Thoracic aorta (tissue), 2 donors: ENCODE results near the gene MEIS3. TPM values are rescaled to one million over a fixed set of nuclear protein-coding genes. Genes with fewer than 3 reads are reported as not detected.
"Not testable (repeated sequence)": the region's sequence is repeated elsewhere in the genome, so short reads cannot be mapped to it uniquely, and the experiment has no call there.

Source experiments
- ATAC-seq: fragments of 150-250 bp; one replicate; pipeline ENCODE4 v1.8.0; 2017; ENCODE audit warnings: low read depth; ENCODE audit not compliant: insufficient number of reproducible peaks, low FRiP score
- DNase-seq: peaks from one replicate; pipeline ENCODE4 v3.0.0-alpha.2; 2020; ENCODE audit warnings: low spot score
- H3K27ac ChIP-seq, 2 donors: fragments of 200-600 bp; sonication (generic); 1 replicate in 1 of 2; 2 replicates in 1 of 2; pipeline ENCODE4 v1.5.1; 2016; ENCODE audit warnings: mild to moderate bottlenecking in 2 of 2, moderate library complexity in 2 of 2
- H3K27me3 ChIP-seq: fragments of 200-600 bp; sonication (generic); replicated peaks from 2 replicates; pipeline ENCODE4 v1.6.0; 2016; ENCODE audit warnings: mild to moderate bottlenecking; ENCODE audit not compliant: insufficient read depth
- H3K36me3 ChIP-seq: fragments of 200-600 bp; sonication (generic); one replicate; pipeline ENCODE4 v1.5.1; 2016
- H3K4me1 ChIP-seq, 2 donors: fragments of 200-600 bp; sonication (generic); 1 replicate in 1 of 2; 2 replicates in 1 of 2; pipeline versions ENCODE4 v1.5.1 to v1.6.0; 2016; ENCODE audit warnings: low read depth in 2 of 2, mild to moderate bottlenecking in 1 of 2; ENCODE audit not compliant: control insufficient read depth in 1 of 2
- H3K4me3 ChIP-seq: fragments of 200-600 bp; sonication (generic); 2 replicates; pipeline ENCODE4 v1.5.1; 2016; ENCODE audit warnings: mild to moderate bottlenecking
- H3K9me3 ChIP-seq: fragments of 200-600 bp; sonication (generic); 2 replicates; pipeline ENCODE4 v1.5.1; 2016
- total RNA-seq, 2 donors: library from RNA; depleted of rRNA; stranded (reverse); fragments of >200 nt; gene quantifications; one replicate each; pipeline versions ENCODE4 v1.1.0 to v1.2.3, GENCODE V29; 2016
- TF ChIP-seq, protein P1 (sequence below): fragments of 200-600 bp; sonication (generic); IDR thresholded peaks from one replicate; pipeline ENCODE4 v1.5.1; 2019; ENCODE audit warnings: antibody characterized with exemption

MEIS3 gene
- total RNA-seq, 2 donors from 2014 or later: 6.4 to 11.5 TPM

DNA sequence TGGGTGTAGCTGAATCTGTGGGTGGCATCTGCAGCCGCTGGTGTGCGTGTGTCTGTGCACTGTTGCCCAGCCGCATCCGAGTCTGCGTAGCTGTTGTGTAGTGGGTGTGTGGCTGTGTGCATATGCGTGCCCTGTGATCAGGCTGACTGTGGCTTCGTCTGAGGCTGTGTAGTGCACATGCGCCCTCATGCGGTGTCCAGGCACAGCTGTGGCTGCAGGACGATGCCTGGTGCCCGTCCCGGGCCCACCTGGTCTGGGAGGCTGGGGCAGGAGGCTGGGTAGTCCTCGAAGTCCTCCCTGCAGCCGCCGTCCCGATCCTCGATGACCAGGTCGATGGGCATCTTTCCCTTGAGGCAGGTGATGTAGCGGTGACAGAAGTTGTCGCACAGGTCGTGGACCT, 4.9 kb downstream of the MEIS3 start:
- no peak overlapping the region for H3K4me3 ChIP-seq
- DNase-seq: no peak
- no peaks in the 10 kb centered on the region for H3K4me1 ChIP-seq
- H3K36me3 ChIP-seq: no peaks in the 10 kb centered on the region
- peaks cover 1% of the 10 kb centered on the region for H3K27me3 ChIP-seq
- TF ChIP-seq, protein P1, sequence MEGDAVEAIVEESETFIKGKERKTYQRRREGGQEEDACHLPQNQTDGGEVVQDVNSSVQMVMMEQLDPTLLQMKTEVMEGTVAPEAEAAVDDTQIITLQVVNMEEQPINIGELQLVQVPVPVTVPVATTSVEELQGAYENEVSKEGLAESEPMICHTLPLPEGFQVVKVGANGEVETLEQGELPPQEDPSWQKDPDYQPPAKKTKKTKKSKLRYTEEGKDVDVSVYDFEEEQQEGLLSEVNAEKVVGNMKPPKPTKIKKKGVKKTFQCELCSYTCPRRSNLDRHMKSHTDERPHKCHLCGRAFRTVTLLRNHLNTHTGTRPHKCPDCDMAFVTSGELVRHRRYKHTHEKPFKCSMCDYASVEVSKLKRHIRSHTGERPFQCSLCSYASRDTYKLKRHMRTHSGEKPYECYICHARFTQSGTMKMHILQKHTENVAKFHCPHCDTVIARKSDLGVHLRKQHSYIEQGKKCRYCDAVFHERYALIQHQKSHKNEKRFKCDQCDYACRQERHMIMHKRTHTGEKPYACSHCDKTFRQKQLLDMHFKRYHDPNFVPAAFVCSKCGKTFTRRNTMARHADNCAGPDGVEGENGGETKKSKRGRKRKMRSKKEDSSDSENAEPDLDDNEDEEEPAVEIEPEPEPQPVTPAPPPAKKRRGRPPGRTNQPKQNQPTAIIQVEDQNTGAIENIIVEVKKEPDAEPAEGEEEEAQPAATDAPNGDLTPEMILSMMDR: no peak
- no peaks in the 10 kb centered on the region for H3K9me3 ChIP-seq
- no peak for ATAC-seq
- H3K27ac ChIP-seq: no peak overlapping the region

DNA sequence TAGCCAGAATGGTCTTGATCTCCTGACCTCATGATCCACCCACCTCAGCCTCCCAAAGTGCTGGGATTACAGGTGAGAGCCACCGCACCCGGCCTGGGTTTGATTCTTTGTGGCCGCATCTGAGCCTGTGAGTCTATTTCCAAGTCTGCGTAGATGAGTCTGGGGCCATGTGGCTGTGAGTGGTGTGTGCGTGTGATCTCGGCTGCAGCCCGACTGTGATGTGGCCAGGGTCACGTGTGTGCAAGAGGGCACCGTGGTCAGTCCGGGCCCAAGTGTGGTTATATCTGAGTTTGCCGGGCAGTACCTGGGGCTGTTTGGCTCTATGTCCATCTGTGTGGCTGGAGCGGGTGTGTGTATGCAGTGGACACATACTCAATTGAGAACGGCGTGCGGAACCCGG, 5.4 kb downstream of the MEIS3 start:
- DNase-seq (no peak), ATAC-seq (no peak)
- TF ChIP-seq, protein P1: no peak
- Histone ChIP-seq H3K4me3 (no peak overlapping the region), H3K27ac (no peak overlapping the region), H3K9me3 (no peaks in the 10 kb centered on the region), H3K36me3 (no peaks in the 10 kb centered on the region), H3K27me3 (no peaks in the 10 kb centered on the region), H3K4me1 (no peaks in the 10 kb centered on the region)

DNA sequence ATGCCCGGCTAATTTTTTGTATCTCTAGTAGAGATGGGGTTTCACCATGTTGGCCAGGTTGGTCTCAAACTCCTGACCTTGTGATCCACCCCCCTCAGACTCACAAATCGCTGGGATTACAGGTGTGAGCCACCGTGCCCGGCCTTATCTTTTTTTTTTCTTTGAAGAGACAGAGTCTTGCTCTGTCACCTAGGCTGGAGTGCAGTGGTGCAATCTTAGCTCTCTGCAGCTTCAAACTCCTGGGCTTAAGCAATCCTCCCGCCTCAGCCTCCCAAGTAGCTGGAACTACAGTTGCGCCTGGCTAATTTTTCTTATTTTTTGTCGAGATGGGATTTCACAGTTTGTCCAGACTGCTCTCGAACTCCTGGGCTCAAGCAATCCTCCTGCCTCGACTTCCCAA, 7.6 kb downstream of the MEIS3 start:
- H3K36me3 ChIP-seq, H3K4me1 ChIP-seq, H3K27ac ChIP-seq, H3K4me3 ChIP-seq, DNase-seq, ATAC-seq, H3K27me3 ChIP-seq, H3K9me3 ChIP-seq: not testable (repeated sequence)

DNA sequence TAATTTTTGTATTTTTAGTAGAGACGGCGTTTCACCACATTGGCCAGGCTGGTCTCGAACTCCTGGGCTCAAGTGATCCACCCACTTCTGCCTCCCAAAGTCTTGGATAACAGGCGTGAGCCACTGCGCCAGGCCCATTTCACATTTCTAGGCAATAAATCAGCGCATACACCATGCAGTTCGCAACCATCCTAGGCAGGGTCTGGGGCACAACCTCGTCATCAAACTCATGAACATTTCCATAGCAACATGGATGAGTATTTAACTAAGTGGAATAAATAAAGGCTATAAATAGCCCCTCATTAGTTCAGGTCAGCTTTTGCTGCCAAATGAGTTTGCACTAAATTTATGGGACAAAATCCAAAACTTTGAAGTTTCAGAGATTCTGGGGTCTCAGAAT, 8.2 kb downstream of the MEIS3 start:
- H3K27ac ChIP-seq: no peak overlapping the region
- H3K9me3 ChIP-seq: no peaks in the 10 kb centered on the region
- no peaks in the 10 kb centered on the region for H3K27me3 ChIP-seq
- TF ChIP-seq, protein P1: no peak
- H3K4me3 ChIP-seq: no peak overlapping the region
- DNase-seq (no peak), ATAC-seq (no peak)
- H3K36me3 ChIP-seq: no peaks in the 10 kb centered on the region
- H3K4me1 ChIP-seq: no peaks in the 10 kb centered on the region

DNA sequence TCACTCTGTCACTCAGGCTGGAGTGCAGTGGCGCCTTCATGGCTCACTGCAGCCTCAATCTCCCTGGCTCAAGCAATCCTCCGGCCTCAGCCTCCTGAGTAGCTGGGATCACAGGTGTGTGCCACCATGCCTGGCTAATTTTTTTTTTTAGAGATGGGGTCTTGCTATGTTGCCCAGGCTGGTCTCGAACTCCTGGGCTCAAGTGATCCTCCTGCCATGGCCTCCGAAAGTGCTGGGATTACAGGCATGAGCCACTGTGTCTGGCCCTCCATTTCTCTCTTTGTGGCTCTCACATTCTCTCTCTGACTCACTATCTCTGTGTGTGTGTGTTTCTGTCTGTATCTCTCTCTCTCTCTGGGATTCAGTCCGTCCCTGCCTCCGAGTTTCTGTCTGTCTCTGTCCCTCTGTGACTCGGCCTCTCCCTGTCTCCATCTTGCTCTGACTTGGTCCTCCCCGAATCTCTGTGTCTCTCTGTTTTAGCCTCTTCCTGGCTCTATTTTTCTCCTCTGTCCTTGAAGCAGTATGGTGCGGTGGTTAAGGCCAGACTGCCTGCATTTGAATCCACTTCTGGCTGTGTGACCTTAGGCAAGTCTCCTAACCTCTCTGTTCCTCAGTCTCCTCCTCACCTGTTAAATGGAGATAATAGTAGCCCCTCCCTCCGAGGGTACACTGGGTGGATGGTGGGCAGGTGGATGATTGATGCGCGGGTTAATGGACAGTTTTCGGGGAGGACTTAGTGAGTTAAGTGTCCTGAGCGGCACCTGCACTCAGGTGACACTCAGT, 11.0 kb downstream of the MEIS3 start:
- ATAC-seq (no peak), DNase-seq (no peak)
- TF ChIP-seq, protein P1: no peak

DNA sequence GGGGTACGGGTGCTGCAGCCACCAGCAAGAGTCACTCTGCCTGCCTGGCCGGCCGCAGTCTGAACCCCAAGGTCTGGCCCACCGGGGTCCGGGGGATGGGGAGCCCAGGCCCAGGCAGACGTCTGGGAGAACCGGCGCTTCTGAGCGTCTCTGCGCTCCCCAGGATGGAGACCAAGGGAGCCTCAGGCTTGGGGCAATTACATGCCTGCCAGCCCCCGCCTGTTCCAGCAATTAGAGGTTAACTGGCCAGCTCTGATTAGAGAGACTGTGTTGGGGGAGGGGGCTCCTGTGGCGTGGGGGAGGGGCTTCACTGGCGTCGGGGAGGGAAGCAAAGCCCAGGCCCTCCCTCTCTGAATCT, 11.9 kb downstream of the MEIS3 start:
- H3K27ac ChIP-seq: no peak overlapping the region
- DNase-seq (no peak), ATAC-seq (no peak)
- H3K4me3 ChIP-seq: no peak overlapping the region
- H3K36me3 ChIP-seq: no peaks in the 10 kb centered on the region
- no peaks in the 10 kb centered on the region for H3K9me3 ChIP-seq
- H3K4me1 ChIP-seq: no peaks in the 10 kb centered on the region
- no peaks in the 10 kb centered on the region for H3K27me3 ChIP-seq
- TF ChIP-seq, protein P1: no peak

More for the DNA sequence above, 11.0 kb downstream of the MEIS3 start:
- Histone ChIP-seq H3K9me3 (no peaks in the 10 kb centered on the region), H3K27ac (no peak overlapping the region), H3K27me3 (no peaks in the 10 kb centered on the region), H3K4me3 (no peak overlapping the region), H3K36me3 (no peaks in the 10 kb centered on the region), H3K4me1 (no peaks in the 10 kb centered on the region)
